Measurements from ENCODE around the gene AP2A2.

The AP2A2 gene

GRCh38 chr11:888310-889212, 37.1 kb upstream of the AP2A2 start:
- Histone ChIP-seq H3K36me3 (peaks cover 66% of the 10 kb centered on the region), H3K4me3 (no peak overlapping the region), H4K20me1 (peaks cover 52% of the 10 kb centered on the region; the same call in 1 of the 2 replicates), H3K27ac (no peak overlapping the region), H3K9ac (no peak overlapping the region), H3K4me1 (peaks cover 27% of the 10 kb centered on the region), H3K27me3 (no peaks in the 10 kb centered on the region), H3K4me2 (no peak overlapping the region), H3K9me3 (no peaks in the 10 kb centered on the region)
- TF ChIP-seq Cebpa-rat (IDR thresholded peaks at IDR 0.05): no peak

GRCh38 chr11:889257-889656, 36.4 kb upstream of the AP2A2 start:
- H3K36me3 ChIP-seq: peaks cover 62% of the 10 kb centered on the region

GRCh38 chr11:889687-890475, 35.8 kb upstream of the AP2A2 start:
- peak overlapping the region; percentile 55; the same call in 1 of the 2 replicates for H3K27ac ChIP-seq
- TF ChIP-seq Cebpa-rat (IDR thresholded peaks at IDR 0.05): no peak
- no peaks in the 10 kb centered on the region for H3K27me3 ChIP-seq
- H3K4me2 ChIP-seq: peak overlapping the region; percentile 71
- peaks cover 60% of the 10 kb centered on the region for H4K20me1 ChIP-seq
- no peaks in the 10 kb centered on the region for H3K9me3 ChIP-seq
- peak overlapping the region; percentile 50; the same call in 1 of the 2 replicates for H3K9ac ChIP-seq
- H3K36me3 ChIP-seq: peaks cover 62% of the 10 kb centered on the region
- peaks cover 27% of the 10 kb centered on the region for H3K4me1 ChIP-seq
- no peak overlapping the region for H3K4me3 ChIP-seq

More at GRCh38 chr11:889257-889656, 36.4 kb upstream of the AP2A2 start:
- H3K27me3 ChIP-seq: no peaks in the 10 kb centered on the region
- no peaks in the 10 kb centered on the region for H3K9me3 ChIP-seq
- no peak overlapping the region for H3K9ac ChIP-seq
- TF ChIP-seq Cebpa-rat (IDR thresholded peaks at IDR 0.05): no peak
- peaks cover 27% of the 10 kb centered on the region for H3K4me1 ChIP-seq
- H4K20me1 ChIP-seq: peaks cover 54% of the 10 kb centered on the region
- no peak overlapping the region for H3K4me2 ChIP-seq
- H3K4me3 ChIP-seq: no peak overlapping the region
- no peak overlapping the region for H3K27ac ChIP-seq

DNA sequence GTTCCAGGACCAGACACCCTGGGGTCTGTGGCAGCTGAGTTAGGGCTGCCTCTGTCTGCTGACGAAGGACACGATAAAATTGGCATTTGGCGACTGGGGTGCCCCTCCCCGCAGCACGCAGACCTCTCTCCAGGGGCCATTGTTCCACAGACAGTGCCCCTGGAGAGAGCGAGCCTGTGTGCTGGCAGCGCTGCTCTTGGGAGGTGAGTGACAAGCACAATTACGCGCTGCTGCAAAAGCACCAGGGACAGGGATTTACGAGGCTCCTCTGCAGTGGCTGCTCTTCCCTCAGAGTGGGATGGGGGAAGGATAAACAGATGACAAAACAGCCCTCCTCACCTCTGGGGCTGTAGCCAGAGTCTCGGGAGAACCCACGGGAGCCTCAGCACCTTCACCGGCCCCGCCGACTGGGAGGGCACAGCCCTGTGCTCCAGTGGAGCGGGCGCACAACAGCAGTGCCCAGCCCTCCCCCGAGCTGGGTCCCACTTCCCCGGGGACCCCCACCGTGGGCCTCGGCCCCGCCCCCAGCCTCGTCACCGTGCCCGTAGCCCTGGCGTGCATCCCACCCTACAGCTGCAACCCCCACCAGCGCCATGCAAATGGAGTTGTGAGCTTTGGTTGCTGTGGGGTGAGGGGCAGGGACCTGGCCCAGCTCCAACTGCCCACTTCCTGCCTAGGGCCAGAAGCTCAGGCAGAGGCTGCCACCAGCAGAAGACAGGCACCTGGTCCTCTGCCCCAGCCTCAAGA, 34.7 kb upstream of the AP2A2 start:
- peak overlapping the region; percentile 55; the same call in 1 of the 2 replicates for H3K27ac ChIP-seq
- H3K27me3 ChIP-seq: no peaks in the 10 kb centered on the region
- peak overlapping the region; percentile 50 for H3K9ac ChIP-seq
- H3K36me3 ChIP-seq: peaks cover 62% of the 10 kb centered on the region
- peaks cover 27% of the 10 kb centered on the region for H3K4me1 ChIP-seq
- no peaks in the 10 kb centered on the region for H3K9me3 ChIP-seq
- peak overlapping the region; percentile 71 for H3K4me2 ChIP-seq
- peaks cover 69% of the 10 kb centered on the region for H4K20me1 ChIP-seq
- TF ChIP-seq Cebpa-rat (IDR thresholded peaks at IDR 0.05): no peak
- H3K4me3 ChIP-seq: no peak overlapping the region

DNA sequence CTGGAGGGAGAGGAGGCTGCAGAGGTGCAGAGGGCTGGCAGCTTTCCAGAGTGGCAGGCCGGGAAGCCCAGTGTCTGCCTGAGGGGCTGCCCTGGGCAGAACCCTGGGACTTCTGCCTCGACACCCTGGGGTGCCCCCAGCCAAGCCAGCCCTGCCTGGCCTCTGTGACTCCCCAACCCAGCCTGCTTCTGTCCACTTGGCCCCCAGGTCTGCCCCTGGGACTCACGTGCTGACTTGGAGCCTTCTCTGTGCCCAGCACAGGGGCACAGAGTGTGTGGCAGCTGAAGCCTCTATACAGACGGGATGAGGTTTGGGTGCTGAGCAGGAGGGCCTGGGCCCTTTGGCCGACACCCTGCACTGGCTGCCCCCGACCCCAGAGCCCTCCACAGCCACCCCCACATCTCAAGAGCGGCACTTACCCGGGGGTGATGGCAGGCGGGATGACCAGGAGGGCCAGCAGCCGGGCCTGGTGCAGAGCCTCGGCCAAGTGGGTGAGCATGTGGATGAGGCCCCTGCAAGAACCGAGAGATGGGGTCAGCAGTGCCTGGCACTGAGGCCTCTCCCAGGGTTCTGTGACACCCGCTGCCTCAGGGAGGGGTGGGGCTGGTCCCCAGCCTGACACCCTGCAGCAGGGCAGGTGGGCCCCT, 32.5 kb upstream of the AP2A2 start:
- H3K9me3 ChIP-seq: no peaks in the 10 kb centered on the region
- 0 out of 2 replicates have a peak overlapping the region, but pooled peaks have one; percentile 31 for H3K9ac ChIP-seq
- H3K36me3 ChIP-seq: peaks cover 50% of the 10 kb centered on the region
- H3K27me3 ChIP-seq: no peaks in the 10 kb centered on the region
- no peak overlapping the region for H3K4me3 ChIP-seq
- H3K4me2 ChIP-seq: no peak overlapping the region
- H4K20me1 ChIP-seq: peaks cover 71% of the 10 kb centered on the region
- no peak overlapping the region for H3K27ac ChIP-seq
- peaks cover 27% of the 10 kb centered on the region for H3K4me1 ChIP-seq
- TF ChIP-seq Cebpa-rat (IDR thresholded peaks at IDR 0.05): no peak

- Histone ChIP-seq H3K27me3 (no peaks in the 10 kb centered on the region), H3K9me3 (no peaks in the 10 kb centered on the region), H3K4me1 (peaks cover 27% of the 10 kb centered on the region), H3K4me2 (no peak overlapping the region), H3K27ac (no peak overlapping the region), H4K20me1 (peaks cover 75% of the 10 kb centered on the region), H3K4me3 (no peak overlapping the region), H3K9ac (no peak overlapping the region), H3K36me3 (peaks cover 50% of the 10 kb centered on the region)
- no peak for TF ChIP-seq Cebpa-rat (IDR thresholded peaks at IDR 0.05)
These were observed 31.0 kb upstream of the AP2A2 start for GRCh38 chr11:894575-895201.

GRCh38 chr11:895331-896110, 30.1 kb upstream of the AP2A2 start:
- H3K27ac ChIP-seq: no peak overlapping the region
- H3K27me3 ChIP-seq: no peaks in the 10 kb centered on the region
- H3K36me3 ChIP-seq: peaks cover 51% of the 10 kb centered on the region
- H3K9ac ChIP-seq: no peak overlapping the region
- H4K20me1 ChIP-seq: peaks cover 68% of the 10 kb centered on the region
- H3K9me3 ChIP-seq: no peaks in the 10 kb centered on the region
- peaks cover 21% of the 10 kb centered on the region for H3K4me1 ChIP-seq
- no peak overlapping the region for H3K4me3 ChIP-seq
- TF ChIP-seq Cebpa-rat (IDR thresholded peaks at IDR 0.05): no peak
- H3K4me2 ChIP-seq: no peak overlapping the region
